RWPE2 (cell line): ENCODE results near the gene ABCG4.
A peak's percentile ranks its signal among the peaks of the same experiment; 100 is the strongest.

Source experiments
- ATAC-seq: fragments of 200-7000 bp; cut with Tn5 transposase; 3 replicates; pipeline ENCODE4 v1.9.1; 2021; ENCODE audit warnings: low read depth
- DNase-seq: peaks from one replicate; pipeline ENCODE4 v3.0.0-alpha.2; 2020; ENCODE audit warnings: low spot score
- H3K27ac ChIP-seq: fragments of 450-650 bp; 2 replicates; pipeline ENCODE4 v1.5.1; 2017; ENCODE audit warnings: mild to moderate bottlenecking; ENCODE audit not compliant: poor library complexity, severe bottlenecking
- H3K27me3 ChIP-seq: fragments of 250-450 bp; sonication (Bioruptor Pico); 2 replicates; pipeline ENCODE4 v1.5.1; 2021; ENCODE audit warnings: mild to moderate bottlenecking, moderate library complexity; ENCODE audit not compliant: insufficient read depth, poor library complexity, severe bottlenecking
- H3K36me3 ChIP-seq: fragments of 250-450 bp; sonication (Bioruptor Pico); 2 replicates; pipeline ENCODE4 v1.5.1; 2020; ENCODE audit warnings: low read depth, mild to moderate bottlenecking, moderate library complexity
- H3K4me1 ChIP-seq: fragments of 250-450 bp; sonication (Bioruptor Pico); 2 replicates; pipeline ENCODE4 v1.5.1; 2021; ENCODE audit warnings: mild to moderate bottlenecking, moderate library complexity; ENCODE audit not compliant: insufficient read depth, poor library complexity, severe bottlenecking
- H3K4me3 ChIP-seq: fragments of 250-450 bp; sonication (Bioruptor Pico); 2 replicates; pipeline ENCODE4 v1.5.1; 2021; ENCODE audit warnings: mild to moderate bottlenecking, moderate library complexity; ENCODE audit not compliant: severe bottlenecking
- H3K9me3 ChIP-seq: fragments of 250-450 bp; sonication (Bioruptor Pico); 2 replicates; pipeline ENCODE4 v1.5.1; 2021; ENCODE audit warnings: mild to moderate bottlenecking, moderate library complexity; ENCODE audit not compliant: severe bottlenecking
- TF ChIP-seq, protein P1 (sequence below): fragments of 450-650 bp; IDR thresholded peaks from one replicate; pipeline ENCODE4 v1.5.1; 2017; ENCODE audit warnings: mild to moderate bottlenecking, moderate library complexity; ENCODE audit not compliant: poor library complexity, severe bottlenecking

ABCG4 gene

DNA sequence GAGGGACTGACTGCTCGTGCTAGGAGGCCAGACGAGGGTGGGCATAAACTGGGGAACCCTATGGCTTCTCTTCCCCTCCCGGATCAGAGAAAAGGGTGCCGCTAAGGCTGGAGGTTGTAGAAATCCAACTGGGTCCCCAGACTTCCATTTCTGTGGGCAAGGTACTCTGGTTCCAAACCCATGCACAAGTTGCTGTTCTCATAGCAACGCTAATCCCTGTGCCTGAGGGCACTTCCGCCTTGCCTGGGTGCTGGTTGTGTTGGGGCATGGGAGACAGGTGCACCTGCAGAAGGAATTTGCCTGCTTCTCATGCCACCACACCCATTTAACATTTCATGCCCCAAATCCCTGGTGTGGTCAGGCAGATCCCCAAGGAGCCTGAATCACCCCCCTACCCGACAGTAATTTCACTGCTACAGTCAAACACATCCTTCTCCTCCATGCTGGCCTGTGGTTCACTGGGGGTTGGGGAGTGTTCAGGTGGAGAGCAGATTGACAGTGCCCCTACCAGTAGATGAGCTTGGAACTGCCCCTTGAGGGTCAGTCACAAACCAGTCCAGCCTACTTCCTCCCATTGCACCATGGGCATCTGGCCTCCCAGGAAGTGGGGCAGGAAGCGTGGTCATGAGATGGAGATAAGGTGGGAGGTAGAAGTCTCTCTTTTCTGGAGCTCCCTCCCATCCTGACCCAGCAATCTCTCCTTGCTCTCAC, 40.6 kb upstream of the ABCG4 start:
- peak overlapping the region; percentile 25 for H3K27ac ChIP-seq

DNA sequence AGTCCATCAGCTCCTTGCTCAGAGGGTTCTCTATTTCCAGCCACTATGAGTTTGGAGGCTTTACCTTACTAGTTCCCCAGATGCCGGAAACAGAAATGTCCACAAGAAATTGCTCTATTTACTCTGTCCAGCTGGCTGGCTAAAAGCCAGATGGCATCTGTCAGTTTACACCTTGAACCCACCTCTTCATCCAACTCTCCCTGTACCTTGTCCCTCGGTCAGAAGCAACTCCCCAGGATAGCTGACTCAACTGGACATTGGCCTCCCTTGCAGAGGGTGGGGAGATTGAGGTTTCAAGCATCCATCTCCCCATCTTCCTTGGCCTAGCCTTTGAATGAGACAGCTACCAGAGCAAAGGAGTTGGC, 40.0 kb upstream of the ABCG4 start:
- H3K4me3 ChIP-seq: no peak overlapping the region

More for the DNA sequence above, 40.6 kb upstream of the ABCG4 start:
- TF ChIP-seq, protein P1, sequence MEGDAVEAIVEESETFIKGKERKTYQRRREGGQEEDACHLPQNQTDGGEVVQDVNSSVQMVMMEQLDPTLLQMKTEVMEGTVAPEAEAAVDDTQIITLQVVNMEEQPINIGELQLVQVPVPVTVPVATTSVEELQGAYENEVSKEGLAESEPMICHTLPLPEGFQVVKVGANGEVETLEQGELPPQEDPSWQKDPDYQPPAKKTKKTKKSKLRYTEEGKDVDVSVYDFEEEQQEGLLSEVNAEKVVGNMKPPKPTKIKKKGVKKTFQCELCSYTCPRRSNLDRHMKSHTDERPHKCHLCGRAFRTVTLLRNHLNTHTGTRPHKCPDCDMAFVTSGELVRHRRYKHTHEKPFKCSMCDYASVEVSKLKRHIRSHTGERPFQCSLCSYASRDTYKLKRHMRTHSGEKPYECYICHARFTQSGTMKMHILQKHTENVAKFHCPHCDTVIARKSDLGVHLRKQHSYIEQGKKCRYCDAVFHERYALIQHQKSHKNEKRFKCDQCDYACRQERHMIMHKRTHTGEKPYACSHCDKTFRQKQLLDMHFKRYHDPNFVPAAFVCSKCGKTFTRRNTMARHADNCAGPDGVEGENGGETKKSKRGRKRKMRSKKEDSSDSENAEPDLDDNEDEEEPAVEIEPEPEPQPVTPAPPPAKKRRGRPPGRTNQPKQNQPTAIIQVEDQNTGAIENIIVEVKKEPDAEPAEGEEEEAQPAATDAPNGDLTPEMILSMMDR: no peak
- H3K4me3 ChIP-seq: peak overlapping the region; percentile 61
- H3K27me3 ChIP-seq: no peaks in the 10 kb centered on the region
- no peaks in the 10 kb centered on the region for H3K4me1 ChIP-seq
- peak; percentile 57 for ATAC-seq
- no peak for DNase-seq
- no peaks in the 10 kb centered on the region for H3K36me3 ChIP-seq
- H3K9me3 ChIP-seq: no peaks in the 10 kb centered on the region

DNA sequence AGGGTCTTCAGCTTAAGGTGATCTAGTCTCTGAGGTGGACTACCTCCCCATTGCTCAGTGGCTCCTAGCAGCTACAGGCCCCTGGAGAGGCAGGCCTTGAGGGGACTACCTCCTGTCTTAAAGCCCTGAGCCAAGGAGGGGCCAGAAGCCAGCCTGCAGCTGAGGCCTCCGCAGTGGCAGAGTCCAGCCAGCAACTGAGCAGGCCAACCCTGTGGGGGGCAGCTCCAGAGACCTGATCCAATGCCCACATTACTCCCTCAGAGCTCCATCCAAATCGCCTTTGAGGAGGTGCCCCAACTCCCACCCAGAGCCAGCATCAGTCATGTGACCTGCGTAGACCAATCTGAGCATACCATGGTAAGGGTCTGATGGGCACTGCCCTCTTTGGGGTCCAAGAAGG, 39.0 kb upstream of the ABCG4 start:
- no peak overlapping the region for H3K27ac ChIP-seq
- no peaks in the 10 kb centered on the region for H3K4me1 ChIP-seq
- DNase-seq (no peak), ATAC-seq (no peak)
- no peaks in the 10 kb centered on the region for H3K36me3 ChIP-seq
- TF ChIP-seq, protein P1: no peak
- H3K9me3 ChIP-seq: no peaks in the 10 kb centered on the region
- no peak overlapping the region for H3K4me3 ChIP-seq
- no peaks in the 10 kb centered on the region for H3K27me3 ChIP-seq

More for the DNA sequence above, 40.0 kb upstream of the ABCG4 start:
- TF ChIP-seq, protein P1: no peak
- no peaks in the 10 kb centered on the region for H3K36me3 ChIP-seq
- ATAC-seq: no peak
- no peaks in the 10 kb centered on the region for H3K27me3 ChIP-seq
- H3K9me3 ChIP-seq: no peaks in the 10 kb centered on the region
- DNase-seq: no peak
- no peak overlapping the region for H3K27ac ChIP-seq
- no peaks in the 10 kb centered on the region for H3K4me1 ChIP-seq

DNA sequence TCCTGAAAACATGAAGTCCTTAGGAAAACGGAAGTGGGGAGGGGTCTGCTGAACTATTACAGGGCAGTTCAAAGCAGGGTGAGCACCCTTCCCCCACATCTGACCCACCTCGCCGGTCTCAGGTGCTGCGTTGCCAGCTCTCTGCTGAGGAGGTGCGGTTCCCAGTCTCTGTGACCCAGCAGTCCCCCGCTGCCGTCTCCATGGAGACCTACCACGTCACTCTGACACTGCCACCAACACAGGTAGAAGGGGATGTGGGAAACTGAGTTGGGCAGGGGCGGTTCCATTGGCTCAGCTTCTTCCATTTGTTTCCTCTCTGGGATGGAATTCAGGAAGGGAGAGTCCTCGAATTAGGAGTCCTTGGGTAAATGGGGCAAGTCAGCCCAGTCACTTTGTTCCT, 38.4 kb upstream of the ABCG4 start:
- Histone ChIP-seq H3K4me3 (no peak overlapping the region), H3K36me3 (0 out of 2 replicates have a peak, but pooled peaks cover 2% of the 10 kb centered on the region), H3K27ac (no peak overlapping the region), H3K4me1 (no peaks in the 10 kb centered on the region), H3K9me3 (no peaks in the 10 kb centered on the region), H3K27me3 (no peaks in the 10 kb centered on the region)
- TF ChIP-seq, protein P1: no peak
- DNase-seq (no peak), ATAC-seq (no peak)

DNA sequence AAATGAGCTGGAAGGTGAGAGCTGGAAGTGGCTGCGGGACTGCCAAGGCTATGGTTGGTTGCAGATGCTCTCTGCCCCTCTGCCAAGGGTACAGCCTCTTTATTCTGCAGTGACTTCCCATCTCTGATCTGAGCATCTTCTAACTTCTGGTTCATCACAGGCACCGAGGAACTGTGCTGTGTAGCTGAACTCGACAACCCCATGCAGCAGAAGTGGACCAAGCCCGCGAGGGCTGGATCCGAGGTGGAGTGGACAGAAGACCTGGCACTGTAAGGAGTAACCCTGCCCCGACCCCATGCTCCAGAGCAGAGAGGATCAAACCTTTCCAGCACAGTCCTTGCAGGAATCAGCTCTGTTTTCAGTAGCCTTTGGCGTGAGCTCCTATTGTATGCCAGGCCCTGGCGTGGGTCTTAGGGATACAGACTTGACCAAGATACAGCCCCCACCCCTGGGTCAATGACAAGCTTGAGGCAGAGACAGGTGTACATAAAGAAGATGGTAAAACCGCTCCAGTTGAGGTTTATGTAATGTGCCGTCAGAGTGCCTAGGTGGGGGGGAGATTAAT, 37.4 kb upstream of the ABCG4 start:
- H3K27me3 ChIP-seq: no peaks in the 10 kb centered on the region
- no peaks in the 10 kb centered on the region for H3K4me1 ChIP-seq
- H3K27ac ChIP-seq: no peak overlapping the region
- DNase-seq (no peak), ATAC-seq (no peak)
- H3K9me3 ChIP-seq: no peaks in the 10 kb centered on the region
- H3K36me3 ChIP-seq: 0 out of 2 replicates have a peak, but pooled peaks cover 3% of the 10 kb centered on the region
- TF ChIP-seq, protein P1: no peak
- H3K4me3 ChIP-seq: no peak overlapping the region
